ENCODE results near the gene GNG5. TPM values are rescaled to one million over a fixed set of nuclear protein-coding genes. Genes with fewer than 3 reads are reported as not detected.
"Not testable (repeated sequence)": the region's sequence is repeated elsewhere in the genome, so short reads cannot be mapped to it uniquely, and the experiment has no call there.

The GNG5 gene
- total RNA-seq (ENCODE audit: insufficient read depth, low replicate concordance): 26.7 TPM

- peak; percentile 99 for DNase-seq (ENCODE audit: low spot score)
Observed at GRCh38 chr1:84506002-84506728, at the start of gene GNG5, which contains the start of gene SPATA1. GNG5 (minus strand) TSS chr1:84506581; CDS start chr1:84506091, 490 bp downstream. SPATA1 (plus strand) TSS chr1:84506386; CDS start chr1:84516360, 9,974 bp downstream.

- DNase-seq (ENCODE audit: low spot score): no peak
Observed at GRCh38 chr1:84550826-84551225, 44.4 kb upstream of the GNG5 start.

DNA sequence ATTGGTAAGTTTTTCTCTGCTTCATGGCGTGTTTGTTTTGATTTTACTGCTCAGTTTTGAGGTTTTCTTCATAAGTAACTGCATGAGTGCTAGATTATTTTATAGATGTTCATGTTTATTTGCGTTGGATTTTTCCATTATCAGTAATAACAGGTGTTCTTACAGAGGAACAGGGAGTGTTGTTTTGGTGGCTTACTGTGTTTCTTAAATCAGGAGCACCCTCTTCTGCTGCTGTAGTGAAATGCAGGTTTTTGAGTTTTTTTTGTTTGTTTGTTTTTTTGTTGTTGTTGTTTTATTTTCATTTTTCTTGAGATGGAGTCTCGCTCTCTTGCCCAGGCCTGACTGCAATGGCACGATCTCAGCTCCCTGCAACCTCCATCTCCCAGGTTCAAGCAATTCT is 35.3 kb upstream of the GNG5 start:
- no peak for DNase-seq (ENCODE audit: low spot score)

DNA sequence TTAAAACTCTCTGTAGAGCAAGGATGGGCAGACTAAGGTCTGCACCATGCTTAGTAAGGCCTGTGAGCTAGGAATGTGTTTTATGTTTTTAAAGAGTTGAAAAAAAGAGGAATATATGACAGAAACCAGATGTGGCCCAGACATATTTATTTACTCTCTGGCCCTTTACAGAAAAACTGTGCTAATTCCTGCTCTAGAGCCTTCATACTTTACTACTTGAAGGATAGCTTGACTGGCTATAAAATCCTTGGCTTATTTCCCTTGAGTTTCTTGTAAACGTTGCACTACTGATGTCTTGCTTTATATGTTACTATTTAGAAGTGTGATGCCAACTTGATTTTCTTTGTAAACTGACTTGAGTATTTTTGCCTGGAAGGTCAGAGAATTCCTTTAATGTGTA is 34.4 kb upstream of the GNG5 start:
- peak; percentile 91 for DNase-seq (ENCODE audit: low spot score)

DNA sequence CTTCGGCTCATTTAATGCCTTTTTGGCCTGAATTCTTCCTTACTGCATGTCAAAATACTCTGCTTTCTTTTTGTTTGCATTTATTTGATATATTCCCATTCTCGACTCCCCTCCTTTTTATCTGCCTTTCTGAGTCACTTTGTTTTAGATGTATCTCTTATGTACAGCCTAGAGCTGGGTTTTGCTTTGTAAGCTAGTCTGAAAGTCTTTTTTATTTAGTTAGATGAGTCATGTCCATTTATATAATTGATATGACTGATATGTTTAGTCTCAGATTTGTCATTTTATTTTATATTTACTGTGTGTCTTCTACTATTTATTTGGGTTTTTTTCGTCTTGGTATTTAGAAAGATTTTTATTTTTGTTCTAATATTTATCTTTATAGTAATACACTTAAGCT is 33.6 kb upstream of the GNG5 start:
- peak; percentile 56 for DNase-seq (ENCODE audit: low spot score)

DNA sequence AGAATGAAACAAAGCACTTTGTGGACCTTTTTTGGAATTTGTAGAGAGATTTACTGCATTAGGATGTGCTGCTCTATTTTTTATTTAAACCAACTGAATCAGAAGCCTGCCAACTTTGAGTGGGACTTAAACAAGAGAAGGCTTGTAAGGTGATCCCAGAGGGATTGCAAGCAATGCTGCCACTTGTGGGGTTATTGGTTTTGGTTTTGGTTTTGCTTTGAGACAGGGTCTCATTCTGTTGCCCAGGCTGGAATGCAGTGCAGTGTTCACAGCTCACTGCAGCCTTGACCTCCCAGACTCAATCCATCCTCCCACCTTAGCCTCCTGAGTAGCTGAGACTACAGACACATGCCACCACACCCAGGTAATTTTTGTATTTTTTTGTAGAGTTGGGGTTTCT is 32.2 kb upstream of the GNG5 start:
- no peak for DNase-seq (ENCODE audit: low spot score)

GRCh38 chr1:84525779-84526178 is 19.4 kb upstream of the GNG5 start:
- no peak for DNase-seq (ENCODE audit: low spot score)

DNA sequence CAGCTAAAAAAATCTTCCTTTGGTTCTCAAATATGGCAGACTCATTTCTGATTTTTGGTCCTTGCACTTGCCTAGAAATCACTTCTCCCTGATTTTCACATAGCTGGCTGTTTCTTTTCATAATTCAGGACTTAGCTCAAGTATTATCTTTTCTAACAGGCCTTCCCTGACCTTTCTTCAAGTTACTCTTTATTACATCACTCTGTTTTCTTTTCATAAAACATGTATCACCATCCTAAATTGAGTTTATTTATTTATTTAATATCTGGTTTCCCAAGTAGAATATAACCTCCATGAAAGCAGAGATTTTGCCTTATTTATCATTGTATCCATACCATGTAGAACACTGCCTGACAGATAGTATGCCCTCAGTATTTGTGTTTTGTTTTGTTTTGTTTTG is 18.2 kb upstream of the GNG5 start:
- no peak for DNase-seq (ENCODE audit: low spot score)

- DNase-seq (ENCODE audit: low spot score): no peak
Observed at GRCh38 chr1:84510668-84511067, 4.3 kb upstream of the GNG5 start.

DNA sequence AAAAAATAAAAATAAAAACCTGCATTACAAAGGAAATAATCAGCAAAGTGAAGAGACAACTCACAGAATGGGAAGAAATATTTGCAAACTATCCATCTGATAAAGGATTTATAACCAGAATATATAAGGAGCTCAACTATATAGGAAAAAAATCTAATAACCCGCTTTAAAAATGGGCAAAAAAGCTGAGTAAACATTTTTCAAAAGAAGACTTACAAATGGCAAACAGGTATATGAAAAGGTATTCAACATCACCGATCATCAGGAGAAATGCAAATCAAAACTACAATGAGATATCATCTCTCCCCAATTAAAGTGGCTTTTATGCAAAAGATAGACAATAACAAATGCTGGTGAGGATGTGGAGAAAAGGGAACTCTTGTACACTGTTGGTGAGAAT is 3.8 kb upstream of the GNG5 start:
- DNase-seq (ENCODE audit: low spot score): no peak

DNA sequence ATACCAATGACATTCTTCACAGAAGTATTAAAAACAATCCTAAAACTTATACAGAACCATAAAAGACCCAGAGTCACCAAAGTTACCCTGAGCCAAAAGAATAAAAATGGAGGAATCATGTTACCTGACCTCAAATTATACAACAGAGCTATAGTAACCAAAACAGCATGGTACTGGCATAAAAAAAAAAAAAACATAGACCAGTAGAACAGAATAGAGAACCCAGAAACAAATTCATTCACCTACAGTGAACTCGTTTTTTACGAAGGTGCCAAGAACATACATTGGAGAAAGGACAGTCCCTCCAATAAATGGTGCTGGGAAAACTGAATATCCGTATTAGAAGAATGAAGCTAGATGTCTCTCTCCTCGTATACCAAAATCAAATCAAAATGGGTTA is 2.6 kb upstream of the GNG5 start:
- no peak for DNase-seq (ENCODE audit: low spot score)

GRCh38 chr1:84508510-84508909 is 2.1 kb upstream of the GNG5 start:
- DNase-seq (ENCODE audit: low spot score): no peak

DNA sequence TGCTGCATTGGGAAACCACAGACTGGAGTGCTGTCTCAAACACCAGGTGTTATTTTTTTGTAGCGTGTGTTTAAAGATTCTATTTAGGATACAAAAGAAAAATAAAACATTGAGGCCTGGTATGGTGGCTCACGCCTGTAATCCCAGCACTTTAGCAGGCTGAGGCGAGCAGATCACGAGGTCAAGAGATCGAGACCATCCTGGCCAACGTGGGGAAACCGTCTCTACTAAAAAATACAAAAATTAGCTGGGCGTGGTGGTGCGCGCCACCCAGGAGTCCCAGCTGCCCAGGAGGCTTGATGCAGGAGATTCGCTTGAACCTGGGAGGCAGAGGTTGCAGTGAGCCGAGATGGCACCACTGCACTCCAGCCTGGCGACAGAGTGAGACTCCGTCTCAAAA is 1.5 kb upstream of the GNG5 start:
- not testable (repeated sequence) for DNase-seq (ENCODE audit: low spot score)

DNA sequence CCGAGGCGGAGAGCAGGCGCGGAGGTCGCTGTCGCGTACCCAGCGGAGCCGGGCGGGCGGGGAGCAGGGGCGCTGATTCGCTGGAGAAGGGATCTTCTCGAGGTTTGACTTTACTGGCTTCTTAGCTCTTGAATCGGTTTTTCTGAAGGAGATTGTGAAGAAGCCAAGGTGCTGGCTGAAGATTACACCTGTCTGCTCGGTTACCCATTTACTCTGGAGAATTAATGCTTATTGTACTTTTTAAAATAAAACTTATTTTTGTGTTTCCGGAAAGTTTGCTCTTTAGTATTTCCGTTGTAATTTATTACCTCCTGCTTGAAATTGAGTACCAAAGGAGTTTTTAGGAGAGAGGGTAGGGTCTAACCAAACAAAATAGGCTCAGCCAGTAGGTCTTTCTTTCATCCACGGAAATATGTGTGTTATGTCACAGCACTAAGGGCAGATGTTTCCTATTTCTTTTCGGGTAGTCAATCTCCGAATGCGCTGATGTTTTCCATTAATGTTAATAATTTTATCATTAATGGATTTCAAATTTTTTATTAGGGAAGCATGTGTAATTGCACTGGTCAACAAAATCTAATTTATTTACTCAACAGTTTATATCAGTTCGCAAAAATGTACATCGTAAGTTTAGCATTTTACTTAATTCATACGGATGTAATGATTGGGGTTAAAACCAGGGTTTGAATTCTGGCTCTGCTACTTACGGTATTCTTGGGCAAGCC is 510 bp upstream of the GNG5 start:
- no peak for DNase-seq (ENCODE audit: low spot score)

- DNase-seq (ENCODE audit: low spot score): no peak
Observed at GRCh38 chr1:84505493-84506001, 834 bp downstream of the GNG5 start.

DNA sequence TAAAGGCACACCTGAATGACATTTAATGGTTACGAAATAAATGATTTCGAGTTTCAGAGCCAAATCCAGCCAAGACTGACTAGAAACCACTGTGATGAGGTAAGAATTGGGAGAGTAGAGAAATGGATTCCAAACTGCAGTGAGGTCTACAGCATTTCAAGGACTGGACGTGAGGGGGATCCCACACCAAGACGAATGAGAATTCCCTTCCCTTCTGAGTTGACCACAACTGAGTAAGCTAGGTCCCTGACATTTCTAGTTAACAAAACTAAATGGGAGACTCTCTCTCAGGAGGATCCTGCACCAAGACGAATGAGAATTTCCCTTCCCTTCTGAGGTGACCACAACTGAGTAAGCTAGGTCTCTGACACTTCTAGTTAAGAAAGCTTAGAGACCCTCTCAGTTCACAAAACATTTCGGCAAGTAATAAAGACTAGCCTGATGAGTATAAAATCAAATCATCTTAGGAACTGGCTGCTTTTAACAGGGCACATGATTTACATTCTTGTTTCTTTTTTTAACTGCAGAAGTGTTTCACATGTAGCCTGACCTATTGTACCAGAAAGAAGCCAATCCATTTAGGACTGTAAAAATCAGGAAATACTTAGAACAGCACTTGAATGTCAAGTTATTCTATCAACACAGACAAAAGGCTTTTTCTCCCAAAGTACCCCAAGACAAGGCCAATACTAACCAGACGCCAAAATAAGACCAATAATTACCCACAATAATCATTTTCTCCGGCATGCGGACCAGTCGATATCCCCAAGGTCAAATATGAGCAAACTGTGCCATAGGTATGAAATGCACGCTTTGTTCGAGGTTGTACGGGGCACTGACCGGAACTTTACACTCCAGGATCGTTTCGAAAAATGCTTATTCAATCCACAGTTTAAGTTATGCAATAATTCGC is 1.5 kb downstream of the GNG5 start:
- DNase-seq (ENCODE audit: low spot score): peak; percentile 28

DNA sequence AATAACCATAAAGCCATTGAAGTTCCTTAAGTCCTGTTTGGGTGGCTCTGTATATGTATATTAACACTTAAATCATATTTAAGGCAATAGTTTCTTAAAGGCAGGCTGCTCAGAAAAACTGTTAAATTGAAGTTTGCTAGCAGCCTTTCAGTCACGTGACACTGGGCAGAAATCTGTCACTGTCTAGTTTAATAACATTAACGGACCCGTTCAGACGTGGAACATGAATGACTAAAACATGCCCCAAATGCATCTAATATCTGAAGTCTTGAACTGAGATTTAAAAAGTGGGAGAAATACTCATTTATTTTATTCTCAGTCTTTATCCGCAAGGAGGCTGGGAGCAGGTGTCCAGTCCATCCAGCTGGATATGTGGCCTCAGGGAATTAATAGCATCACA is 3.5 kb downstream of the GNG5 start:
- no peak for DNase-seq (ENCODE audit: low spot score)

- DNase-seq (ENCODE audit: low spot score): no peak
Observed at GRCh38 chr1:84497631-84498275, 8.6 kb downstream of the GNG5 start.

GRCh38 chr1:84496498-84496897 is 9.9 kb downstream of the GNG5 start:
- DNase-seq (ENCODE audit: low spot score): no peak

DNA sequence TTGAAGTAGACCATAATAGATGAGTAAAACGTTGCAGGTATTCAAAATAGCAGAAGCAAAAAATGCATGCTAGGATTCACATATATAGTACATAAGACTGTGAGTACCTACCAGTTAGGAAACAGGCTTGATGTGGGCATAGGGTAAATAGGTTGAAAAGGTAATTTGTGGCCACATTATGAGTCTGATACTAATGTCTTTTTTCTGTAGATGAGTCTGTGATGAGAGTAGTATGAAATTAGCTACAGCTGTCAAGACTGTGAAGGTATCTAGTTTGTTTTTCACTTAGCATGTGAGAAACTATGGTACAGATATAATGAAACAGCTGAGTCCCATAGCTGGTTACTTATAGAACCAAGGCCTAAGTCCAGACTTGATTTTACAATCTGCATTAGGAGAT is 12.6 kb downstream of the GNG5 start:
- DNase-seq (ENCODE audit: low spot score): no peak

DNA sequence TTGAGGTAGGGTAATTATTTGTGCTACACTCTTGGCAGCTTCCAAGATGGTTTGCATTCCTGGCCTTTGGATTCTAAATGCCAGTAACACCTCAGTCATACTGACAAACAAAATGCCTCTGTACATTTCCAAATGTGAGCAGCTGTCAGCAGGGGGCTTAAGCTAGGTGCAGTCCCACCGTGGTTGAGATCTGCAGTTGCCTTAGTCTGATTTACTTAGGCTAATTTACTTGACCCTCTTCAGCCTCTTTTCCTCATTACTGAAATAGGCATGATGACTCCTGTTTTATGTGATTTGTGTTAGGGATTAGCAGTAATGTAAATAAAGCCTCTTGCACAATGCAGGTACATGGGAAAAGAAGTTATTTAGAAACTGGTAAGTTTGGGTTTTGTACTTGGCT is 13.7 kb downstream of the GNG5 start:
- no peak for DNase-seq (ENCODE audit: low spot score)
